Fibroblast of the aortic adventitia (primary cell): ENCODE results near the gene RNF112. TPM values are rescaled to one million over a fixed set of nuclear protein-coding genes. Genes with fewer than 3 reads are reported as not detected.

Source experiments
- DNase-seq: peaks from one replicate; pipeline ENCODE4 v3.0.0-alpha.2; 2010; ENCODE audit warnings: low read depth
- H3K4me3 ChIP-seq: 2 replicates; pipeline ENCODE4 v1.5.1; 2011; ENCODE audit warnings: low read depth, mild to moderate bottlenecking, control low read depth, low read length, moderate library complexity
- total RNA-seq: library from RNA; depleted of rRNA; stranded (reverse); fragments of >200 nt; gene quantifications from 2 replicates; pipeline ENCODE4 v1.2.3, GENCODE V29; 2012; ENCODE audit warnings: low replicate concordance
- TF ChIP-seq, protein P1 (sequence below): IDR thresholded peaks from 2 replicates; pipeline ENCODE4 v1.5.1; 2011; ENCODE audit warnings: mild to moderate bottlenecking, low read length, control low read depth, inconsistent platforms; ENCODE audit not compliant: insufficient read depth

The RNF112 gene
- total RNA-seq, 1 donor: 0.36 TPM

DNA sequence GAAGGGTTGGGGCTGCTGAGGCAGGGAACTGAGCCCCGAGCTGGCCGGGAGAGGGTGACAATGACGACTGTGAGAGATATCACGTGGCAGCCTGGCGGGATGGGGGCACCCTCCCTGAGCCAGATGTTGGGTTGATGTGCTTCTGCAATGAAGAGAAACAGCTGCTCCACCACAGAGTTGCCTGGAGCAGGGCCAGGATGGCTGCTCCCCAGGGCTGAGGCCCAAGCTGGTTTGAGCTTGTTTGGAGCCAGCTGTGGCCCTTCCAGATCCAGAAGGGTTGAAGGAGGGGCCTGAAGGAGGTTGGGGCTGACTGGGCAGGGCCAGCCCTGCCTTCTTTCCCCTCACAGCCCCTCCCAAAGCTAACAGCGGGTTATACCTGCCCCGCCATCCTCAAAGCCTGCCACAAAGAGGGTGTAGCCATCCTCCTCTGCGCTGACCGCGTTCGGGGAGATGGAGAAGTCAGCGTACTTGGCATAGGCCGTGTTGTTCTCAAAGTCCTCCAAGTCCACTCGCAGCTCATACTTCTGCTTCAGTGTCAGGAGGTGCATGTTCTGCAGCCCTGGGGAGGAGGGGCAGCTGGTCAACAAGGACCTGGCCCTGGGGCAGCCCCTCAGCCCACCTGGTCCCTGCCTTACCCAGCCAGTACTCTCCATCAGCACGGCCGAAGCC is 26.2 kb upstream of the RNF112 start:
- peak overlapping the region; percentile 78 for H3K4me3 ChIP-seq
- TF ChIP-seq, protein P1, sequence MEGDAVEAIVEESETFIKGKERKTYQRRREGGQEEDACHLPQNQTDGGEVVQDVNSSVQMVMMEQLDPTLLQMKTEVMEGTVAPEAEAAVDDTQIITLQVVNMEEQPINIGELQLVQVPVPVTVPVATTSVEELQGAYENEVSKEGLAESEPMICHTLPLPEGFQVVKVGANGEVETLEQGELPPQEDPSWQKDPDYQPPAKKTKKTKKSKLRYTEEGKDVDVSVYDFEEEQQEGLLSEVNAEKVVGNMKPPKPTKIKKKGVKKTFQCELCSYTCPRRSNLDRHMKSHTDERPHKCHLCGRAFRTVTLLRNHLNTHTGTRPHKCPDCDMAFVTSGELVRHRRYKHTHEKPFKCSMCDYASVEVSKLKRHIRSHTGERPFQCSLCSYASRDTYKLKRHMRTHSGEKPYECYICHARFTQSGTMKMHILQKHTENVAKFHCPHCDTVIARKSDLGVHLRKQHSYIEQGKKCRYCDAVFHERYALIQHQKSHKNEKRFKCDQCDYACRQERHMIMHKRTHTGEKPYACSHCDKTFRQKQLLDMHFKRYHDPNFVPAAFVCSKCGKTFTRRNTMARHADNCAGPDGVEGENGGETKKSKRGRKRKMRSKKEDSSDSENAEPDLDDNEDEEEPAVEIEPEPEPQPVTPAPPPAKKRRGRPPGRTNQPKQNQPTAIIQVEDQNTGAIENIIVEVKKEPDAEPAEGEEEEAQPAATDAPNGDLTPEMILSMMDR: no peak
- DNase-seq: peak; percentile 98

DNA sequence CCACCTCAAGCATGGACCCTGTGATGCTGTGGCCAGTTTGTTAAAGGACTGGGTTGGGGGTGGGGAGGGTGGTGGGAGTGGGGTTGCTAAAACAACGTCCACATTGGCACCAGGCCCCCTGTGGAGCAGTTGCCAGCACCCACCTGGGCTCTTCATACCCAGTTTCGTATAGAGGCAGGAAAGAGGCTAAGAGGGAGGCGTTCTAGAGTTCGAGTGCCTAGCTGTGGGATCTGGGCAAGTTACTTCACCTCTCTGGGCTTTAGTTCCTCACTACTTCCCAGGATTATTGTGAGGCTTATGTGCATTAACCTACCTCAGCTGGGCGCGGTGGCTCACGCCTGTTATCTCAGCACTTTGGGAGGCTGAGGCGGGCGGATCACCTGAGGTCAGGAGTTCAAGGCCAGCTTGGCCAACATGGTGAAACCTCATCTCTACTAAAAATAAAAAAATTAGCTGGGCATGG is 25.5 kb upstream of the RNF112 start:
- H3K4me3 ChIP-seq: peak overlapping the region; percentile 78
- TF ChIP-seq, protein P1: no peak
- DNase-seq: no peak

DNA sequence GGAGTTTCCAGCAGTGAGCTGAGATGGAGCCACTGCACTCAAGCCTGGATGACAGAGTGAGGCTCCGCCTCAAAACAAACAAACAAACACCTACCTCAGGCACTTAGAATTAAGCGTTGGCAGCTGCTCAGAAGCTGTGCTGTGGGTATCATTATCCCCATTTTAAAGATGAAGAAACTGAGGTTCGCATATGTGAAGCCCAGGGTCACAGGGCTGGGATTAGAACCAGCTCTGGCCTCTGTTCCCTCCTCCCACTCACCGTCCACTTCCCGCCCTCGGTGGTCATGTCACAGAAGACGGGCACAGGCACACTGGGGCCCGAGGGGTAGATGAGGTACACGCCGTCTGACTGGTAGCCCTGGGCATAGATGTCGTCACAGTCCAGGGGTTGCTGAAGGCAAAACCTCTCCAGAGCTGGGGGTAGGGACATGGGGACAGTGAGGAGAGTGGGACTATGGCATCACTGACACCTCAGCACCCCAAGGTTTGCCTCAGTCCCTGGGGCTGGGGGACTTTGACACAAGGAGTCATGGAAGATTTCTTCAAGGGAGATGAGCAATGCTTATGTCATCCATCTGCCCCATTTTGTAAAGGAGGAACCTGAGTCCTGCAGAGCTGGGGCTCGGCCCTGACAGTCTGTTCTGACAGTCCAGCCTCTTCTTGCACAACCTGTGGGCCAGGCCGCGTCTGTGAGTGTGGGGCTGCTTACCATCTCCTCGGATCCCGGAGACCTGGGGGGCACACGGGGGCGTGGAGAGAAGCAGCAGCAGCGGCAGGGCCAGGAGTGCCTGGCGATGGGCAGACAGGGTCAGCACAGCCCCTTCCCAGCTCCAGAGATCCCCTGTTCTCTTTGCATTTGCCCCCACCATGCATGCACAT is 24.7 kb upstream of the RNF112 start:
- peak overlapping the region; percentile 78 for H3K4me3 ChIP-seq
- DNase-seq: peak; percentile 79
- TF ChIP-seq, protein P1: no peak

DNA sequence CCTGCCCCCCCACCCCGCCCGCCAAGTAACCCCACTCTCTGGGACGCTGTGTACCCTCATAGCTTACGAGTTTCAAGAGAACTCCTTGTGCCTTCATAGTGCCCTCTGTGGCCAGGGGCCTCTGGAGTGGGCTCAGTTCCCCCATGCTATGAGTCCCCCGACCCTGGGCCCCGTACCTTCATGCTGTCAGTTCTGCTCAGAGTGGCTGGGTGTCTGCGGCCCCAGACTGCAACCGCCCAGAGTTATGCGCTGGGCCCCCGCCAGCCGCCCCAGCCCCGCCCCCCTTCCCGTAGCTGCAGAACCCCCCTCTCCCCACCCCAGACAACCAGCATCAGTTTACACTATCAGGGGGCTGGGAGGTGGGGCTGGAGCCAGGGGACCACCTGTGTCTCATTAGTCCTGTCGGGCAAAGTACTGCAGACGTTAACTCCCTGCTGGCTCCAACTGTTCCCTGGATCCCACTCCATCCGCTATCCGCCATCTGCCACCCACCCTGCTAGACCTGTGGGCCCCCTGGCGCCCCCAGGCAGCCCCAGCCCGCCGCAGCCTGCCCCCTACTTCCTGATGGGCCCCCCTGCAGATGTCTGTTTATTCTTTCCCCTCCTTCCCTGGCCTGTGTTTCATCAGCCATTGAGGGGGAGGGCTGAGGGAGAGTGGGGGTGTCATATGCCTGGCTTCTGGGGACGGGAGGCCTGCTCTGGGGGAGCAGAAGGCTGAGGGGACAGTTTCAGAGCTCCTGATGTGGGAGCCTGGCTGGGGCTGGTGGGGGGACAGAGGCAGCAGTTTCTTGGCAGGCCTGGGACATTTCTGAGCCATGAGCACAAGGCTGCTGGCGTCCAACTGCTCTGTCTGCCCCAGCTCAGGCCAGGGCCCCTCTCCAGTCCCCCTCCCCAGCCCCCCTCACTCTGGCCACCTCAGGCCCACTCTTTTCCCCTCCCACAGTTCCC is 23.8 kb upstream of the RNF112 start, which contains the start of gene MFAP4:
Gene MFAP4 (minus strand): TSS at position 217 of the 947 bp plus-strand sequence. CDS start 35 bp downstream, at position 182.
- TF ChIP-seq, protein P1: no peak
- DNase-seq: peak; percentile 98
- peak within 1 kb of the TSS; percentile 78 for H3K4me3 ChIP-seq

DNA sequence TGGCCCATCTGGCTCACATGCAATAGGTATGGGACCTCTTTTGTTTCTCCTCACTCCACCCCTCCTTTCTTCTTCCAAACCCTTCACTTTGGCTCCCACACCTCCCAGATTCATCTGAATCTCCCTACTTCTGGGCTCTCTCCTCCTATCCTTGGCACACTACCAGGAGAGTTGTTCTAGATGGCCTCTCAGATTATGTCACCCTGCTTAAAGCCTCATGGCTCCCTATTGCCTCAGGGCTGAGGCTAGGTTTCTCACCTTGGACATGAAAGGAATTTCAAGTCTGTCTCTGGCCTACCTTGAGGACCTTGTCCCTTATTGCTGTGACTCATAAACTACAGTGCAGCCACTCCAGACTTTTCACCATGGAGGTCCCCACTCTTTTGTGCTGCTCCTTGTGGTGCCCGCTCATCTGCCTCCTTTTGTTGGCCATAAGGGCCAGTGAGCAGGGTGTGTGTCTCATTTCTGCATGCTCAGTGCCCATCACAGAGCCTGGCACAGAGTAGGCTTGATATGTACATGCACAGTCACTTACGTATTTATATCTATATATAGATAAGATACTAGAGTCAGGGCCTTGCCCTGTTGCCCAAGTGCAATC is 23.0 kb upstream of the RNF112 start:
- peak; percentile 94 for DNase-seq
- TF ChIP-seq, protein P1: no peak
- no peak overlapping the region for H3K4me3 ChIP-seq
